ENCODE measurements around the gene RALY. TPM values are rescaled to one million over a fixed set of nuclear protein-coding genes. Genes with fewer than 3 reads are reported as not detected.

RALY gene
- total RNA-seq, 4 donors from 2014 or later: 78.5 to 110 (median 86.6) TPM

GRCh38 chr20:34075647-34076046, 81.9 kb downstream of the RALY start:
- 88% methylated on average over 14 of the region's 16 CpGs for WGBS

GRCh38 chr20:34076952-34077351, 83.2 kb downstream of the RALY start:
- H3K4me3 ChIP-seq: no peak overlapping the region
- H3K27ac ChIP-seq: no peak overlapping the region
- H3K27me3 ChIP-seq: no peaks in the 10 kb centered on the region
- H3K36me3 ChIP-seq: peaks cover 79% of the 10 kb centered on the region
- TF ChIP-seq, protein P1, sequence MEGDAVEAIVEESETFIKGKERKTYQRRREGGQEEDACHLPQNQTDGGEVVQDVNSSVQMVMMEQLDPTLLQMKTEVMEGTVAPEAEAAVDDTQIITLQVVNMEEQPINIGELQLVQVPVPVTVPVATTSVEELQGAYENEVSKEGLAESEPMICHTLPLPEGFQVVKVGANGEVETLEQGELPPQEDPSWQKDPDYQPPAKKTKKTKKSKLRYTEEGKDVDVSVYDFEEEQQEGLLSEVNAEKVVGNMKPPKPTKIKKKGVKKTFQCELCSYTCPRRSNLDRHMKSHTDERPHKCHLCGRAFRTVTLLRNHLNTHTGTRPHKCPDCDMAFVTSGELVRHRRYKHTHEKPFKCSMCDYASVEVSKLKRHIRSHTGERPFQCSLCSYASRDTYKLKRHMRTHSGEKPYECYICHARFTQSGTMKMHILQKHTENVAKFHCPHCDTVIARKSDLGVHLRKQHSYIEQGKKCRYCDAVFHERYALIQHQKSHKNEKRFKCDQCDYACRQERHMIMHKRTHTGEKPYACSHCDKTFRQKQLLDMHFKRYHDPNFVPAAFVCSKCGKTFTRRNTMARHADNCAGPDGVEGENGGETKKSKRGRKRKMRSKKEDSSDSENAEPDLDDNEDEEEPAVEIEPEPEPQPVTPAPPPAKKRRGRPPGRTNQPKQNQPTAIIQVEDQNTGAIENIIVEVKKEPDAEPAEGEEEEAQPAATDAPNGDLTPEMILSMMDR (IDR thresholded peaks at IDR 0.05): no peak
- TF ChIP-seq EP300 (IDR thresholded peaks at IDR 0.05): no peak
- TF ChIP-seq POLR2A (IDR thresholded peaks at IDR 0.05): no peak
- no peak for TF ChIP-seq POLR2AphosphoS5 (IDR thresholded peaks at IDR 0.05)
- WGBS: 92% methylated on average over 14 of the region's 20 CpGs
- H3K4me1 ChIP-seq: no peaks in the 10 kb centered on the region
- no peaks in the 10 kb centered on the region for H3K9me3 ChIP-seq
- no peak for DNase-seq (ENCODE audit: low spot score in 2 of 2)

More at GRCh38 chr20:34075647-34076046, 81.9 kb downstream of the RALY start:
- H3K4me3 ChIP-seq: no peak overlapping the region
- H3K9me3 ChIP-seq: no peaks in the 10 kb centered on the region
- no peaks in the 10 kb centered on the region for H3K27me3 ChIP-seq
- DNase-seq (ENCODE audit: low spot score in 2 of 2): no peak
- no peaks in the 10 kb centered on the region for H3K4me1 ChIP-seq
- H3K36me3 ChIP-seq: peaks cover 70% of the 10 kb centered on the region
- H3K27ac ChIP-seq: no peak overlapping the region
- TF ChIP-seq POLR2A (IDR thresholded peaks at IDR 0.05): no peak
- TF ChIP-seq EP300 (IDR thresholded peaks at IDR 0.05): no peak

DNA sequence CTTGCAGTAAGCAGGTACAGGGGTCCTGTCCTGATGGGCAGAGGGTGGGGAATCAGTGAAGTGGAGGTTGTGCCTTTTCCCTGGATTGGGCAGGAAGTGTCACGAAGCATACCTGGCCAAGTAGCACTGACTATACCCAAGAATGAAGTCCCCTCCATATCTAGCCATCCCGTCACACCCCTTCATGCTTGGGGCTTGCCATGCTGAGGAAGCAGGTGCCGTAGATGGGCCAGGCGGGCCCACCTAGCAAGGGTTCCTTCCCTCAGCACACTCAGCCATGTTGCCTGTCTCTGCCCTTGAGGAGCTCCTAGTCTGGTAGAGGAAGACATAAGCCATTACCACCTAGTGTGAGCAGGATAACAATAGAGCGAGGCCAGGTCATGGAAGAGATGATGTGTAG, 84.8 kb downstream of the RALY start:
- DNase-seq (ENCODE audit: low spot score in 2 of 2): no peak
- Histone ChIP-seq H3K4me3 (no peak overlapping the region), H3K9me3 (no peaks in the 10 kb centered on the region), H3K27ac (no peak overlapping the region), H3K4me1 (peaks cover 12% of the 10 kb centered on the region), H3K27me3 (no peaks in the 10 kb centered on the region), H3K36me3 (peaks cover 72% of the 10 kb centered on the region)
- WGBS: 89% methylated on average over 5 of the region's 5 CpGs
- TF ChIP-seq, protein P1 (IDR thresholded peaks at IDR 0.05): no peak
- no peak for TF ChIP-seq POLR2A (IDR thresholded peaks at IDR 0.05)
- TF ChIP-seq EP300 (IDR thresholded peaks at IDR 0.05): no peak
- TF ChIP-seq POLR2AphosphoS5 (IDR thresholded peaks at IDR 0.05): no peak

GRCh38 chr20:34079818-34080217, 86.1 kb downstream of the RALY start:
- H3K9me3 ChIP-seq: no peaks in the 10 kb centered on the region
- WGBS: over 99% methylated on average over 6 of the region's 6 CpGs
- H3K27ac ChIP-seq: no peak overlapping the region
- peaks cover 13% of the 10 kb centered on the region for H3K4me1 ChIP-seq
- H3K36me3 ChIP-seq: peaks cover 65% of the 10 kb centered on the region
- H3K4me3 ChIP-seq: no peak overlapping the region
- DNase-seq (ENCODE audit: low spot score in 2 of 2): no peak
- H3K27me3 ChIP-seq: no peaks in the 10 kb centered on the region
- TF ChIP-seq POLR2A (IDR thresholded peaks at IDR 0.05): no peak
- TF ChIP-seq POLR2AphosphoS5 (IDR thresholded peaks at IDR 0.05): no peak
- TF ChIP-seq, protein P1 (IDR thresholded peaks at IDR 0.05): no peak
- no peak for TF ChIP-seq EP300 (IDR thresholded peaks at IDR 0.05)

- H3K27ac ChIP-seq: peak overlapping the region; percentile 27
Observed at GRCh38 chr20:34082232-34082887, 88.6 kb downstream of the RALY start.

More at GRCh38 chr20:34082232-34082887, 88.6 kb downstream of the RALY start:
- Histone ChIP-seq H3K9me3 (no peaks in the 10 kb centered on the region), H3K27me3 (no peaks in the 10 kb centered on the region), H3K4me3 (no peak overlapping the region), H3K4me1 (peaks cover 13% of the 10 kb centered on the region), H3K36me3 (peaks cover 64% of the 10 kb centered on the region)
- DNase-seq (ENCODE audit: low spot score in 2 of 2): no peak
- 73% methylated on average over 6 of the region's 8 CpGs for WGBS
- TF ChIP-seq POLR2A (IDR thresholded peaks at IDR 0.05) (no peak), EP300 (IDR thresholded peaks at IDR 0.05) (no peak), POLR2AphosphoS5 (IDR thresholded peaks at IDR 0.05) (no peak)
- TF ChIP-seq, protein P1 (IDR thresholded peaks at IDR 0.05): no peak

All from suprapubic skin (tissue), 4 donors.